ENCODE results near the gene KCNH8. TPM values are rescaled to one million over a fixed set of nuclear protein-coding genes. Genes with fewer than 3 reads are reported as not detected.

Gene KCNH8
- total and polyA plus RNA-seq, 2 of the 4 experiments (the other 2 are of a cell fraction): not detected

GRCh38 chr3:19165654-19166053, 17.3 kb downstream of the KCNH8 start:
- H3K9ac ChIP-seq (ENCODE audit: low read depth, low read length): no peak overlapping the region
- no peaks in the 10 kb centered on the region for H3K27me3 ChIP-seq (ENCODE audit: control insufficient read depth, insufficient read depth, low read length)
- H3K18ac ChIP-seq (ENCODE audit: low read depth, low read length): no peak overlapping the region
- H2AK9ac ChIP-seq (replicated peaks; ENCODE audit: low read depth, low read length, poor library complexity): no peak overlapping the region
- H3K9me1 ChIP-seq (ENCODE audit: insufficient read depth, low read length): no peaks in the 10 kb centered on the region
- intact Hi-C loops (cut with micrococcal nuclease): no loop called here
- WGBS, 2 experiments (ENCODE audit: extremely low coverage in 2 of 2, insufficient read length in 1 of 2): no CpG with 5 or more reads among the region's 2 CpGs
- H3K9me3 ChIP-seq (ENCODE audit: control insufficient read depth, insufficient read depth, low read length): no peaks in the 10 kb centered on the region
- no peak overlapping the region for H3K27ac ChIP-seq (ENCODE audit: insufficient read depth, low read length)
- in situ Hi-C loops (cut with MboI; ENCODE audit: low sequenced_read_pairs): no loop called here
- H4K5ac ChIP-seq (ENCODE audit: low read depth, low read length): no peak overlapping the region
- H2BK5ac ChIP-seq (ENCODE audit: low read depth, low read length, poor library complexity, severe bottlenecking): no peak overlapping the region
- H2BK15ac ChIP-seq (ENCODE audit: low read depth, low read length): no peak overlapping the region
- H3K36me3 ChIP-seq (ENCODE audit: control insufficient read depth, insufficient read depth, low read length): no peaks in the 10 kb centered on the region
- H3K4me1 ChIP-seq (ENCODE audit: control insufficient read depth, insufficient read depth, low read length): no peaks in the 10 kb centered on the region
- no peak overlapping the region for H2BK120ac ChIP-seq (ENCODE audit: low read depth, low read length)
- DNase-seq (no peak), ATAC-seq (ENCODE audit: low read depth) (no peak)
- H2AFZ ChIP-seq (replicated peaks; ENCODE audit: low read length, poor library complexity): no peak overlapping the region
- no peak overlapping the region for H3K14ac ChIP-seq (replicated peaks; ENCODE audit: low read depth, low read length)
- no TSS peak for BruUV-seq (replicated peaks)
- TF ChIP-seq CEBPB (IDR thresholded peaks at IDR 0.05; ENCODE audit: low read depth, low read length): no peak
- no peak overlapping the region for H3K56ac ChIP-seq (ENCODE audit: extremely low read depth, insufficient read depth, low read length)
- H4K20me1 ChIP-seq (ENCODE audit: insufficient read depth, low read length): no peaks in the 10 kb centered on the region
- no peak overlapping the region for H3K4me3 ChIP-seq (ENCODE audit: insufficient read depth, low read depth, low read length)
- no peak overlapping the region for H4K8ac ChIP-seq (ENCODE audit: low read depth in 2 of 2, low read length in 2 of 2)
- dilution Hi-C loops (cut with HindIII; ENCODE audit: low sequenced_read_pairs, unreplicated experiment): no loop called here
- no peak overlapping the region for H4K91ac ChIP-seq (ENCODE audit: insufficient read depth, low read depth, low read length)
- no peak overlapping the region for H2BK20ac ChIP-seq (ENCODE audit: low read depth, low read length)
- no peak overlapping the region for H3K4me2 ChIP-seq (ENCODE audit: low read depth, low read length)
- H2AK5ac ChIP-seq (ENCODE audit: low read depth, low read length): no peak overlapping the region
- POLR2A ChIA-PET (ENCODE audit: unreplicated experiment): no interaction called here
- no peak overlapping the region for H3K4ac ChIP-seq (ENCODE audit: low read depth, low read length)
- CTCF ChIA-PET: interaction anchor here (0.6 kb wide), 1 partner anchor 165 kb away, joined by 3 read pairs; no protein-coding TSS in a partner anchor
- no peaks in the 10 kb centered on the region for H3K79me1 ChIP-seq (ENCODE audit: low read depth in 1 of 2, low read length in 2 of 2)
- no peak overlapping the region for H3K23ac ChIP-seq (ENCODE audit: low read depth, low read length)
